Measurements from ENCODE around the gene DUSP1.

DNA sequence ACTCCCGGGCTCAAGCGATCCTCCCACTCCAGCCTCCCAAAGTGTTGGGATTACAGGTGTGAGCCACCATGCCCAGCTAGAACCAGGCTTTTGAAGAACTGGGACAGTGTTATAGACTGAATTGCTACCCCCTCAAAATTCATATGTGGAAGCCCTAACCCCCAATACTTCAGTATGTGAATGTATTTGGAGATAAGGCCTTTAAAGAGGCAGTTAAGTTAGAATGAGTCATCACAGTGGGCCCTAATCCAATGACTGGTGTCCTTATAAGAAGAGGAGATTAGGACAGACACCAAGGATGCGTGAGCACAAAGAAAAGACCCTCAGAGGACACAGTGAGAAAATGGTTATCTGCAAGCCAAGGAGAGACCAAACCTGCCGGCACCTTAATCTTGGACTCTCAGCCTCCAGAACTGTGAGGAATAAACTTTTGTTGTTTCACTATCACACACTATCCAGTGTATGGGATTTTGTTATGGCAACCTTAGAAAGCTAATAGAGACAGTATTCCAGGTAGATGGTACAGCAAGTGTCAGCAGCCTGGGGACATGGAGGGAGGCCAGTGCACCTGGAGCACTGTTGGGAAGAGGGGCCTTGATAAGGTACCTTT lies 31.7 kb upstream of the DUSP1 start:
- TF ChIP-seq CTCF (IDR thresholded peaks at IDR 0.05 in 8 of 11, conservative IDR thresholded peaks at IDR 0.05 in 3 of 11): no peak
- no peak for TF ChIP-seq POLR2AphosphoS5 (IDR thresholded peaks at IDR 0.05)

Data from spleen (tissue), 7 donors.